SK-N-MC (cell line): ENCODE data around the gene STK11.

Experiments used
- DNase-seq: peaks from one replicate; pipeline ENCODE4 v3.0.0-alpha.2; 2011; ENCODE audit warnings: low read depth, low spot score
- H3K27ac ChIP-seq: fragments of 200-600 bp; sonication (generic); 2 replicates; pipeline ENCODE4 v1.5.1; 2016; ENCODE audit warnings: mixed run types
- H3K36me3 ChIP-seq: fragments of 200-600 bp; sonication (generic); 2 replicates; pipeline ENCODE4 v1.6.1; 2017; ENCODE audit warnings: antibody characterized with exemption, low read length, mixed read lengths; ENCODE audit not compliant: insufficient read depth
- H3K4me3 ChIP-seq: fragments of 200-600 bp; sonication (generic); 2 replicates; pipeline ENCODE4 v1.5.1; 2016
- H3K9ac ChIP-seq: fragments of 200-600 bp; sonication (generic); 2 replicates; pipeline ENCODE4 v1.8.0; 2017; ENCODE audit warnings: mixed run types, mixed read lengths; ENCODE audit not compliant: insufficient read length
- H3K9me3 ChIP-seq: fragments of 200-600 bp; sonication (generic); 2 replicates; pipeline ENCODE4 v1.6.1; 2017; ENCODE audit warnings: low read depth, mild to moderate bottlenecking, antibody characterized with exemption, low read length, moderate library complexity, mixed read lengths
- EZH2 ChIP-seq: fragments of 200-600 bp; sonication (generic); IDR thresholded peaks from one replicate; pipeline ENCODE4 v1.6.1; 2017; ENCODE audit warnings: antibody characterized with exemption
- FOXP2 ChIP-seq: optimal IDR thresholded peaks from 2 replicates; pipeline ENCODE3; 2011; ENCODE audit warnings: mild to moderate bottlenecking, moderate library complexity; ENCODE audit not compliant: insufficient read depth; ENCODE audit errors: extremely low read length, control extremely low read depth
- POLR2AphosphoS5 ChIP-seq: IDR thresholded peaks from 2 replicates; pipeline ENCODE4 v1.6.1; 2012; ENCODE audit warnings: mild to moderate bottlenecking, low read depth, low read length, borderline replicate concordance

The STK11 gene

DNA sequence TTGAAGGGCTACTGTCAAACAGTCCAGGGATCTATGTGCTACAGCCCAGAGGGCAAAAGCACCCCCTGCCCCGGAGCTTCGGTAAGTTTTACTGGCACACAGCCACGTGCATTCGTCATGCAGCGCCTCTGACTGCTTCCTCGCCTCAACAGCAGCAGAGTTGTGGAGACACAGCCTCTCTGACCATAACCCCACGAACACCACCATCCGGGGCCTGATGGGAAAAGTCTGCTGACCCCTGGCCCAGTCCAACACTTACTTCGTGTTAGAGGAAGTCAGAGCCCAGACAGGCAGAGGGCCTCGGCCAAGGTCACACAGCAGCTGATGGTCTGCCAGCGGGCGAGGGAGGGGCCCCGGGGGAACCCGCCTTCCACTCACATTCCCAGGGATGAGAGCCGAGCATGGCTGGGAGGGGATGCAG lies 27.1 kb downstream of the STK11 start:
- Histone ChIP-seq H3K9me3 (no peaks in the 10 kb centered on the region), H3K27ac (peak overlapping the region; percentile 49), H3K4me3 (no peak overlapping the region), H3K9ac (no peak overlapping the region), H3K36me3 (no peaks in the 10 kb centered on the region; the same call in 1 of the 2 replicates)
- no peak for DNase-seq
- TF ChIP-seq FOXP2, result no peak

DNA sequence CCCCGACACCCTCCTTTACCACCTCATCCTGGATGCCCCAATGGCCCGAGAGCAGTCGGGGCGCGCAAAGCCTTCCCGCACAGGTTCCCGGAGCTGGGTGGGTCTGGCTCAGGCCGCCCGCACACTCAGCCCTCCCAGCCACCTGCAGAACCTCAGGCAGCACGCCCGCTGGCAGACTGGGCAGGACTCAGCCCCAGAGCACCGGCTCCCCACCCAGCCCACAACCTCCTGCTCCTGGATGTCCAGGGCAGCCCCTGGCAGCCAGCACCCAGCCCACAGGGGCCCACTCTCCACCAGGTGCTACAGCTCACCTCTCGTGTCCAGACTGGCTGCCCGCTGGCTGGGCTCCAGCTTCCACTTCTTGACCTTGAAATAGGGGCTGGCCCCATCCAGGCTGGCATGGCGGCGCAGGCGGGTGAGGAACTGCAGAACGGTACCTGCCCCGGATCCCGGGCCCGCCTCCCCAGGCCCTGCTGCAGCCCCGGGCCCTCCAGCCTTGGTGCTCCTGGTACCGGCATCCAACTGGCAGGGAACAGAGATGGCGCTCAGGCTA lies 27.6 kb downstream of the STK11 start:
- Histone ChIP-seq H3K9ac (no peak overlapping the region), H3K36me3 (no peaks in the 10 kb centered on the region; the same call in 1 of the 2 replicates), H3K4me3 (no peak overlapping the region), H3K27ac (no peak overlapping the region), H3K9me3 (no peaks in the 10 kb centered on the region)
- DNase-seq, result no peak
- TF ChIP-seq FOXP2, result no peak
- TF ChIP-seq POLR2AphosphoS5, result no peak
- no peak for TF ChIP-seq EZH2

DNA sequence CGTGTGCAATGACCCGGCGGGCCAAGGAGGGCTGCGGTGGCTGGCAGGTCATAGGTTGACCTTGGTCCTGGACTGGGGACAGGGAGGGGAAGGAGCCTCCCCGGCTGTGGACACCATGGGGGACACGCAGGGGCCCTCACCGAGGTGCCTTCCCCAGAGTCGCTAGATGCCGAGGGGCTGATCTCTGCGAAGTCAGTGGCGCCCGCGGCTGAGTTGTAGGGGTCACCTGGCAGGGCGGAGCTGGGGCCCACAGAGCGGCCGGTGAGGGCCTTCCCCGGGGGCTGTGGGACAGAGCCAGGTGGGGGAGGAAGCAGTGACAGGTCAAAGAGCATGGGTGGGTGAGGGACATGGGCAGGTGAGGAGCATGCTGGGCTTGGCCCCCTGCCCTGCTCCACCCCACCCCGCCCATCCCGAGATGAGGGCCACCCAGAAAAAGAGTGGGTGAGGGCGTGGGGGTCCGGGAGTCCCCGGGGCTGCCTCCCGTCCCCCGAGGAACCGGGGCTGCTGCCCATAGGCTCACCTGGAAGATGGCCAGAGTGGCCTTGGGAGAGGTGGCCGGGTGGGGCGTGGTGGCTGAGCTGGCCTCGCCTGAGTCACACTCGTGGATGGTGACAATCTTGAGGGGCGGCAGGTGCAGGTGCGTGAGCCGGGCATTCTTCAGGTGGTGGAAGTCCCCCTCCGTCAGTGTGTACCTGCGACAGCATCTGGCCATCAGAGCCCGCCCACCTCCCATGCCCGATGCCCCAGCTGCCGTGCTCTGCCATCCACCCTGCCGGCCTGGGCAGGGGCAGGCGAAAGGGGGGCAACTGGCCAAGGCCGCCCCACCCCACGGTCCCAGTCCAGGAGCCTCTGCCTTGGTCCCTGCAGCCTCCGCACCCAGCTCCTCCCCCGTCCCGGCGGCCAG lies 28.7 kb downstream of the STK11 start:
- no peak overlapping the region for H3K9ac ChIP-seq
- no peaks in the 10 kb centered on the region for H3K9me3 ChIP-seq
- H3K36me3 ChIP-seq, result no peaks in the 10 kb centered on the region; the same call in 1 of the 2 replicates
- no peak for TF ChIP-seq EZH2
- TF ChIP-seq POLR2AphosphoS5, result no peak
- no peak for TF ChIP-seq FOXP2
- no peak overlapping the region for H3K4me3 ChIP-seq
- H3K27ac ChIP-seq, result no peak overlapping the region
- DNase-seq, result no peak

DNA sequence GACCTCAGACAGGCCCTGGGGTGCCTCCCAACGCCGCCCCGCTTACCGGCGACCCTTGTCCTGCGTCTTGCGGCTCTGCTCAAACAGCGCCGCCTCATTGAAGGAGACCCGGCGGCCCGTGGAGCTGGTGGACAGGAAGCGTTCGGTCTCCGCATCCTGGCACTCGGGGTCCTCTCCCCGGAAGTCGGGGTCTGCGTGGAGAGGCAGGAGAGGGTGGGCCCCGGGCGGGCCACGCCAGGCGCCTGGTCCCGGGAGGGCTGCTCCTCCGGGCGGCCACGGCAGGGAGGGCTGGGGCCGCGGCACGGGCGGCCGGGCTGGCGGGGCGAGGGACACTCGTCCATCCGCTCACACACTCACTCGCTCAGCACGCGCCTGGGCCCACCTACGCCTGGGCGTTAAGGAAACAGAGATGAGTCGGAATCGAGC lies 29.4 kb downstream of the STK11 start:
- Histone ChIP-seq H3K9me3 (no peaks in the 10 kb centered on the region), H3K9ac (no peak overlapping the region), H3K36me3 (no peaks in the 10 kb centered on the region; the same call in 1 of the 2 replicates), H3K4me3 (no peak overlapping the region), H3K27ac (no peak overlapping the region)
- TF ChIP-seq POLR2AphosphoS5 (no peak), EZH2 (no peak), FOXP2 (no peak)
- DNase-seq, result no peak

DNA sequence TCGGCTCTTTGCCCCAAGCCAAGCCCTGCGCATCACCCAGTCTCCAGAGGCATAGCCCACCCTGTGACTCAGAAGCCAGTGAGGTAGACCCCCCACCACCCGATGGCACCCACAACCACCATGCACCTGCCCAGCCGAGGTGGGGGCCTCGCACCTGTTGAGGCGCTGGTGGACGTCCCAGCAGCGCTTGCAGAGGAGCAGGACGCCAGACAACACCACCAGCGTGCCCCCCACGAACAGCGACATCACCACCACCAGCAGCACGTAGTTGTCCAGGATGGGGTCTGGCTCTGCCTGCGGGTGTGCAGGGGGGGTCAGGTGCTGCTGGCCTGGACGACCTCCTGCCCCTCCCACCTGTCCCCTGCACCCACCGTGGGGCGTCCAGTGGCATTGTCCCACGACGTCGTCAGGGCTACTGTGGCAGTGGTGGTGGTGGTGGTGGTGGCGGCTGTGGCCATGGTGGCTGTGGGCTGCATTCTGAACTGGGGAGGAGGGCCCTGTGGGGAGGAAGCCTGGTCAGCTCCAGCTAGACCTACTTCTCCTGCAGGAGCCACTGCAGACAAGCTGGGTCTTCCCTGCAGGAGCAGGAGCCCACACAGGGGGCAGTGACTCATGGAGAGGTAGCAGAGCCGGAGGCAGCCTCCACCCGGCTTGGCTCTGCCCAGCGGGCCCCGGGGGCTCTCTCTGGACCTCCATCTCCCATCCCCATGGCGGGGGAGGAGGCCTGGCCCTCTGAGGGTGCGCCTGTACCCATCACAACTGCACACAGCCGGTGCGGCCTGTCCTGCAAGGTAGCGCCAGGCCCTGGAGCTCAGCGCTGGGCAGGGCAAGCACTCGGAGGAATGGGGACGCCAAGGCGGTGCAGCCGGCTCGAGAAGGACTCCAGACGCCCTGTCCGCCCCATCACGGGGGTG lies 30.3 kb downstream of the STK11 start:
- peak overlapping the region; percentile 62 for H3K4me3 ChIP-seq
- no peaks in the 10 kb centered on the region for H3K9me3 ChIP-seq
- H3K36me3 ChIP-seq, result no peaks in the 10 kb centered on the region; the same call in 1 of the 2 replicates
- TF ChIP-seq POLR2AphosphoS5 (no peak), EZH2 (no peak), FOXP2 (no peak)
- H3K27ac ChIP-seq, result no peak overlapping the region
- no peak for DNase-seq
- H3K9ac ChIP-seq, result no peak overlapping the region

DNA sequence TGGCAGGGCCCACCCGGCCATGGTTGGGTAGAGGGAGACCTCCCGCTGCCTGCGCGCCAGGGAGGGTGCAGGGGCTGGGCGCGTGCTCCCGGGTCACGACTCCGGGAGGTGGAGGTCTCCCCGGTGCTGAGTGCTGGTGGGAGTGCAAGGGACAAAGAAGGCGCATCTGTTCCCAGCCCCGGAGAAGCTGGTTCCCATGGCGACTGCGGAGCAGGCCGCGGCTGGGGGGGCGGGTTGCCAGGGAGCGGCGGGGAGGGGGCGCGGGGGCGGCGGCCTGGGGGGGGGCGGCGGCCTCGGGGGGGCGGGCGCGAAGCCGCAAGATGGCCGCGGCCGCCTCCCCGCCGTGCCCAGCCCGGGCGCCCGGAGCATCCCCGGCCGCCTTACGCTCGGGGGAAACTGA lies 31.0 kb downstream of the STK11 start:
- Histone ChIP-seq H3K9ac (no peak overlapping the region), H3K36me3 (no peaks in the 10 kb centered on the region; the same call in 1 of the 2 replicates), H3K9me3 (no peaks in the 10 kb centered on the region), H3K4me3 (peak overlapping the region; percentile 82), H3K27ac (no peak overlapping the region)
- no peak for TF ChIP-seq POLR2AphosphoS5
- TF ChIP-seq EZH2, result no peak
- TF ChIP-seq FOXP2, result no peak
- no peak for DNase-seq

DNA sequence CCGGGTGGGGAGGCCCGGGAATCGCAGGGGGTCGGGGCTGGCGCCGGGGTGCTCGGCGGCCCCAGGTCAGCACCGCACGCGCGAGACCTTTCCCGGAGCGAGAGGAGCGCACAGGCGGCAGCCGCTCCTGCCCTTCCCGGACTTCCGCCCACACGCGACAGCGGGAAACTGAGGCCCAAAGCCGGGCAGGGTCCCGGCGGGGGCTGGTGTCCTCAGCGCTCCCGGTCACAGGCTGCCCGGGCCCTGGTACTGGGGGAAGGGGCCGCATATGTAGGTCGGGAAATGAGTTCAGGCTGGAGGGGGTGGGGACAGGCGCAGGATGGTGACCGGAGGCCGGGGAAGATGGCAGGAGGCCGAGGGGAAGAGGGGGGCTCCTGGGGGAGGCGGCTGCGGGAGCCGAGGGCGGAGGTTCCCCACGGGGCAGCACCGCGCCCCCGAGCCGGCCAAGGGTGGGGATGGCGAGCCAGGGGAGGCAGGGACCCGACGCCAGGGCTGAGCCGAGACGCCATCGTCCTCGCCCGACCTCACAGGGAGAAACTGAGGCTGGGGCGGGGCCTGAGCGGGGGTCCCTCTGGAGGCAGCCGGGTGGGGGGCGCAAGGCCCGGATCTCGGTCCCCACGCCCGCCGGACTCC lies 31.6 kb downstream of the STK11 start:
- peak overlapping the region; percentile 82 for H3K4me3 ChIP-seq
- no peaks in the 10 kb centered on the region; the same call in 1 of the 2 replicates for H3K36me3 ChIP-seq
- DNase-seq, result no peak
- TF ChIP-seq EZH2 (no peak), FOXP2 (no peak), POLR2AphosphoS5 (no peak)
- peak overlapping the region; percentile 60 for H3K9ac ChIP-seq
- no peak overlapping the region for H3K27ac ChIP-seq
- H3K9me3 ChIP-seq, result no peaks in the 10 kb centered on the region
